Osteoblast (primary cell): ENCODE data around the gene KCTD1. TPM values are rescaled to one million over a fixed set of nuclear protein-coding genes. Genes with fewer than 3 reads are reported as not detected.
A peak's percentile ranks its signal among the peaks of the same experiment; 100 is the strongest.

Experiments
- DNase-seq: peaks from one replicate; pipeline ENCODE4 v3.0.0; 2011; ENCODE audit warnings: low spot score, mixed read lengths; ENCODE audit not compliant: insufficient read length; ENCODE audit errors: missing footprints
- H2AFZ ChIP-seq: 2 replicates; pipeline ENCODE4 v1.6.0; 2011; ENCODE audit warnings: mild to moderate bottlenecking, low read length
- H3K27ac ChIP-seq: 2 replicates; pipeline ENCODE4 v1.5.1; 2011; ENCODE audit warnings: mild to moderate bottlenecking, low read depth, low read length, moderate library complexity
- H3K27me3 ChIP-seq: 2 replicates; pipeline ENCODE4 v1.6.0; 2012; ENCODE audit warnings: mild to moderate bottlenecking, control low read depth, inconsistent platforms, low read length, moderate library complexity; ENCODE audit not compliant: insufficient read depth
- H3K36me3 ChIP-seq: 2 replicates; pipeline ENCODE4 v1.5.1; 2011; ENCODE audit warnings: mild to moderate bottlenecking, low read length, control low read depth, moderate library complexity; ENCODE audit not compliant: insufficient read depth
- H3K4me1 ChIP-seq: 2 replicates; pipeline ENCODE4 v1.5.1; 2011; ENCODE audit warnings: mild to moderate bottlenecking, low read length, control low read depth, moderate library complexity; ENCODE audit not compliant: insufficient read depth
- H3K4me2 ChIP-seq: 2 replicates; pipeline ENCODE4 v1.6.0; 2011; ENCODE audit warnings: mild to moderate bottlenecking, low read length; ENCODE audit not compliant: insufficient read depth
- H3K4me3 ChIP-seq: fragments of 200-600 bp; sonication (generic); 3 replicates; pipeline ENCODE4 v1.5.1; 2012; ENCODE audit warnings: mild to moderate bottlenecking, low read length, inconsistent platforms; ENCODE audit not compliant: insufficient read depth
- H3K79me2 ChIP-seq: 2 replicates; pipeline ENCODE4 v1.6.0; 2012; ENCODE audit warnings: mild to moderate bottlenecking, low read length, control low read depth, inconsistent platforms; ENCODE audit not compliant: insufficient read depth
- H3K9me3 ChIP-seq: 2 replicates; pipeline ENCODE4 v1.5.1; 2011; ENCODE audit warnings: low read depth, low read length, control low read depth
- H4K20me1 ChIP-seq: 2 replicates; pipeline ENCODE4 v1.6.0; 2012; ENCODE audit warnings: mild to moderate bottlenecking, low read length, control low read depth; ENCODE audit not compliant: insufficient read depth
- CTCF ChIP-seq: IDR thresholded peaks from 2 replicates; pipeline ENCODE4 v1.5.1; 2011; ENCODE audit warnings: mild to moderate bottlenecking, low read depth, low read length, moderate library complexity; ENCODE audit errors: extremely low read depth
- total RNA-seq: library from RNA; depleted of rRNA; stranded (reverse); fragments of >200 nt; gene quantifications from 2 replicates; pipeline ENCODE4 v1.2.3, GENCODE V29; 2012

KCTD1 gene
- total RNA-seq, 1 donor: 14.8 TPM

- Histone ChIP-seq H3K4me3 (no peak overlapping the region), H3K27me3 (no peaks in the 10 kb centered on the region), H3K27ac (no peak overlapping the region), H3K4me2 (no peak overlapping the region), H3K9me3 (no peaks in the 10 kb centered on the region), H3K79me2 (peaks cover 24% of the 10 kb centered on the region), H3K4me1 (peaks cover 3% of the 10 kb centered on the region), H2AFZ (peak overlapping the region; percentile 31), H4K20me1 (peaks cover 7% of the 10 kb centered on the region), H3K36me3 (no peaks in the 10 kb centered on the region)
- TF ChIP-seq CTCF: no peak
- peak; percentile 81 for DNase-seq
These were observed 8.2 kb downstream of the KCTD1 start for GRCh38 chr18:26540043-26540628.

- no peak for TF ChIP-seq CTCF
- Histone ChIP-seq H2AFZ (no peak overlapping the region), H3K4me1 (peaks cover 3% of the 10 kb centered on the region), H3K4me3 (no peak overlapping the region), H3K79me2 (peaks cover 13% of the 10 kb centered on the region), H3K27me3 (no peaks in the 10 kb centered on the region), H4K20me1 (peaks cover 2% of the 10 kb centered on the region), H3K9me3 (no peaks in the 10 kb centered on the region), H3K27ac (no peak overlapping the region), H3K36me3 (no peaks in the 10 kb centered on the region), H3K4me2 (no peak overlapping the region)
- no peak for DNase-seq
These were observed 9.8 kb downstream of the KCTD1 start for GRCh38 chr18:26538524-26538923.

- TF ChIP-seq CTCF: no peak
- no peak overlapping the region for H3K4me2 ChIP-seq
- H3K4me3 ChIP-seq: no peak overlapping the region
- H3K79me2 ChIP-seq: peaks cover 8% of the 10 kb centered on the region
- H4K20me1 ChIP-seq: peaks cover 2% of the 10 kb centered on the region
- H3K9me3 ChIP-seq: no peaks in the 10 kb centered on the region
- H3K27ac ChIP-seq: no peak overlapping the region
- DNase-seq: no peak
- H3K36me3 ChIP-seq: no peaks in the 10 kb centered on the region
- no peak overlapping the region for H2AFZ ChIP-seq
- peaks cover 3% of the 10 kb centered on the region for H3K4me1 ChIP-seq
- H3K27me3 ChIP-seq: no peaks in the 10 kb centered on the region
These were observed 11.7 kb downstream of the KCTD1 start for GRCh38 chr18:26536664-26537063.

- no peak for TF ChIP-seq CTCF
- Histone ChIP-seq H3K4me2 (no peak overlapping the region), H3K36me3 (no peaks in the 10 kb centered on the region), H3K4me1 (peaks cover 3% of the 10 kb centered on the region), H3K4me3 (no peak overlapping the region), H3K27ac (no peak overlapping the region), H4K20me1 (peaks cover 2% of the 10 kb centered on the region), H3K79me2 (peaks cover 7% of the 10 kb centered on the region), H3K27me3 (no peaks in the 10 kb centered on the region), H3K9me3 (no peaks in the 10 kb centered on the region), H2AFZ (no peak overlapping the region)
- no peak for DNase-seq
These were observed 12.3 kb downstream of the KCTD1 start for GRCh38 chr18:26536032-26536431.
